GM18868 (cell line): ENCODE measurements around the gene EIF5.

Experiments used
- ATAC-seq: cut with Tn5 transposase; IDR thresholded peaks from one replicate; pipeline ENCODE4 v1.9.1; 2021; ENCODE audit warnings: mild to moderate bottlenecking, moderate library complexity; ENCODE audit not compliant: unreplicated experiment

EIF5 gene

GRCh38 chr14:103360548-103360947, 26.5 kb downstream of the EIF5 start:
- ATAC-seq: no peak

DNA sequence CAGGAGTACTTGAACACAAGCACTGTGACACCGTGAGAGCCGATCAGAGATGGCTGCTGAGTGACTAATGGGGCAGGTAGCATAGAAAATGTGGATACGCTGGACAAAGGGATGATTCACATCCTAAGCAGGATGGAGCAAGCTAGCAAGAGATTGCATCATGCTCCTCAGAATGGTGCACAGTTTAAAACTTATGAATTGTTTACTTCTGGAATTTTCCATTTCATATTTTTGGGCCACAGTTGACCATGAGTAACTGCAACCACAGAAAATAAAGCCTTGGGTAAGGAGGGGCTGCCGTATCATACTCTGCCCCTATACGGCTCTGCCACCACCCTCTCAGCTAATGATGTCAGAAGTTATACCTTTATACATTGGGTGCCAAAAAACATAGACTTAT, 27.8 kb downstream of the EIF5 start:
- ATAC-seq: no peak

- no peak for ATAC-seq
Observed at GRCh38 chr14:103362780-103363179, 28.7 kb downstream of the EIF5 start.

GRCh38 chr14:103366741-103367140, 32.7 kb downstream of the EIF5 start:
- no peak for ATAC-seq

DNA sequence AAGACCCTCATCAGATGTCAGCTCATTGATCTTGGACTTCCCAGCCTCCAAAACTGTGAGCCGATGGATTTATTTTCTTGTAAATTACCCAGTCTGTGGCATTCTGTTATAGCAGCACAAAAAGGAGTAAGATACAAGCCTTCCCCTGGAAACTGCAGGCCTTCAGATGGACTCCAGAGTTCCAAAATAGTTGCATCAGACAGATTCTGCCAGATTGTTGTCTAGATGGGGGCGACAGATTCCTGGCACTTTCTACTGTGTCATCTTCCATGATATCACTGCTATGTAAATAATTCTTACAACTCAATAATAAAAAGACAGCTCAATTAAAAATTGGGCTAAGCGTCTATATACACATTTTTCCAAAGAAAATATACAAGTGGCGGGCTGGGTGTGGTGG, 34.0 kb downstream of the EIF5 start:
- ATAC-seq: no peak

DNA sequence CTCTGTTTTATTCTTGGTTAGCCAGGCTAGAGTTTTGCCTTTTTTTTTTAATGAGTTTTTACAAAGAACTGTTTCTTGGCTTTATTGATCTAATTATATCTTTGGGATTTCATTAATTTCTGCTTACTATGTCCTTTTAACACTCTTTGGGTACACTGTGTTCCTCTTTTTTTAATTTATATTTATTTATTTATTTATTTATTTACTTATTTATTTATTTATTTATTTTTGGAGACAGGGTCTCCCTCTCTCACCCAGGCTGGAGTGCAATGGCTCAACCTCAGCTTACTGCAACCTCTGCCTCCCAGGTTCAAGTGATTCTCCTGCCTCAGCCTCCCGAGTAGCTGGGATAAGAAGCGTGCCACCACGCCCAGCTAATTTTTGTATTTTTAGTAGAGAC, 36.0 kb downstream of the EIF5 start:
- ATAC-seq: no peak

DNA sequence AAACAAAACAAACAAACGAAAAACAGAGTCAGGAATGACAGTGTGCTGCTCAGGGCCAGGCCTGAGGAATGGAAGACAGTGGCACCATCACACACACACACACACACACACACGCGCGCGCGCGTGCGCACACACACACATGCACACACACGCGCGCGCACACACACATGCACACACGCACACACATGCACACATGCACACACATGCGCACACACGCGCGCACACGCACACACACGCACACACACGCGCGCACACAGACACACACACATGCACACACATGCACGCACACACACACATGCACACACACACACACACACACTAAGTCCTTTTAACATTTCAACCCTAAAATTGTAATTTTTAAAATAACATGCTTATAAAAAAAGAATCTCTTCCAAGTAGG, 38.0 kb downstream of the EIF5 start:
- no peak for ATAC-seq

- ATAC-seq: no peak
Observed at GRCh38 chr14:103372552-103373304, 38.7 kb downstream of the EIF5 start.

- ATAC-seq: no peak
Observed at GRCh38 chr14:103374121-103374520, 40.1 kb downstream of the EIF5 start.

- no peak for ATAC-seq
Observed at GRCh38 chr14:103377522-103378037, 43.5 kb downstream of the EIF5 start.

GRCh38 chr14:103378038-103378854, 44.2 kb downstream of the EIF5 start:
- ATAC-seq: no peak

GRCh38 chr14:103380719-103381377, 46.8 kb downstream of the EIF5 start:
- no peak for ATAC-seq

DNA sequence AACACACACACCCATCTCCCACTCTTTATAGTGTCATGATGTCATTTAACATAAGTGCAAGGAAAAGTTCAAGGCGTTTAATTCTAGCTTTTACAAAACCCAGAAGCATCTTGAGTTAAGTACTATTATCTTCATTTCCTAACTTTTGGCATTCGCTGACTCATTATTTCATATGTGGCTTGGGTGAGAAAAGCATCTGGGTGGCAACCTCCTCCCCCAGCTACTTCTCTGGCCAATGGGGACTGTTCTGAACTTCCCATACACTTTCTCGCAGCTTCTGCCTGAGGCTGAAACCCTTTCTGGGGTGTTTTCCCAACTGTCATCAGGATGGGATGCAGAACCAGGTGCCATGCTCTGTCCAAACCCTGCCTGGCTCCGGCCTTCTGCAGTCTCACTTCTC, 48.3 kb downstream of the EIF5 start:
- no peak for ATAC-seq

GRCh38 chr14:103384450-103385151, 50.6 kb downstream of the EIF5 start:
- no peak for ATAC-seq

GRCh38 chr14:103385152-103385928, 51.3 kb downstream of the EIF5 start, which contains the start of gene MARK3:
Gene MARK3, plus strand, starts transcription at chr14:103385415. Its CDS starts 615 bp downstream, at chr14:103386030.
- peak; percentile 97 for ATAC-seq

DNA sequence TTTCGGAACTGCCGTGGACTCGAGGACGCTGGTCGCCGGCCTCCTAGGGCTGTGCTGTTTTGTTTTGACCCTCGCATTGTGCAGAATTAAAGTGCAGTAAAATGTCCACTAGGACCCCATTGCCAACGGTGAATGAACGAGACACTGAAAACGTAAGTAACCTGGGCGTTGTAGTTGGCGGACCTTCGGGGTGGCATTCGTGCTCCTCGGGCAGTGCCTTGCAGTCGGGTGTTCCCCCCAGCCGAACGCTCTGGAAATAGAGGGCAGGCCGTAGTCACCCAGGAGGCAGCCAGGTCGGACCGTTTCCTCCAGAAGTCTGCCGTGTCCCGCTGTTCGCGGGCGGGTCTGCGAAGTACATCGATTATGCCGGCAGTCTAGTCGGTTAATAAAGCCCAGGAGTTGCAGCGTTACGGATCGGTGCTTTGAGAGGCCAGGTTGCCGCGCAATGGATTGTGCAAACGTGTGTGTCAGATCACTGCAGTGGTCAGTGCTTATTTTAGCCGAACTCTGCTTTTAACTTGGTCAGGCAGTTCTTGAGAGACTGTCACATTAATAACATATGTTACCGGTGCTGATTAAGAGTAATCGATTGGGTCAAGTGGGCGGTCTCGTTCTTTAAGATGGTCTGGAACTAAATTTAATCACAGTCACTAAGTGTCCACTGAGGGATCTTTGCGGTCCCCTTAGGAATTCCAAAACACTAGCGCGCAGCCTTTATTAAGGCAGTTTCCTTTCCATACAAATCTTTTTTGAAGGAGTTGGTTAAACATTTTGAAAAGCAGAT, 52.1 kb downstream of the EIF5 start:
- ATAC-seq: no peak

- no peak for ATAC-seq
Observed at GRCh38 chr14:103386713-103387329, 52.8 kb downstream of the EIF5 start.

DNA sequence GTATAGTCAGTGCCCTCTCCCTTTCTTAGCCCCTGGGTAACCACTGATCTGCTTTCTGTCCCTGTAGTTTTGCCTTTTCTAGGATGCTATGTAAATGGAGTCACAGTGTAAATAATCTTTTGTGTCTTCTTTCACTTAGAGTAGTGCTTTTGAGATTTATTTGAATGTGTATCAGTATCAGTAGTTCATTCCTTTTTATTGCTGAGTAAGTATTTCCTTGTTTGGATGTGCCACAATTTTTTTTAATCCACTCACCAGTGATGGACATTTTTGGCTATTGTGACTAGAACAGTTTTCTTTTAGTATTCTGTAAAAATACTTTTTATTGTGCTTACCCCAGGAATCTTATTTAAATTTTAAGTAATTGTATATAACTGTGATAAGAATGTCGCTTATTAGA, 54.6 kb downstream of the EIF5 start:
- no peak for ATAC-seq

- no peak for ATAC-seq
Observed at GRCh38 chr14:103390605-103391004, 56.6 kb downstream of the EIF5 start.
